ENCODE data around the gene ZNF618.

ZNF618 gene

GRCh38 chr9:114005371-114006154, 129.5 kb downstream of the ZNF618 start:
- no peak for DNase-seq (ENCODE audit: low read depth)
- TF ChIP-seq CTCF (IDR thresholded peaks at IDR 0.05; ENCODE audit: low read depth, low read length, missing control alignments), result no peak
- H3K4me3 ChIP-seq (ENCODE audit: low read depth, low read length), result no peak overlapping the region

GRCh38 chr9:114006155-114006550, 130.0 kb downstream of the ZNF618 start:
- DNase-seq (ENCODE audit: low read depth), result no peak
- no peak overlapping the region for H3K4me3 ChIP-seq (ENCODE audit: low read depth, low read length)
- no peak for TF ChIP-seq CTCF (IDR thresholded peaks at IDR 0.05; ENCODE audit: low read depth, low read length, missing control alignments)

- no peak for TF ChIP-seq CTCF (IDR thresholded peaks at IDR 0.05; ENCODE audit: low read depth, low read length, missing control alignments)
- no peak for DNase-seq (ENCODE audit: low read depth)
- no peak overlapping the region for H3K4me3 ChIP-seq (ENCODE audit: low read depth, low read length)
Measured at GRCh38 chr9:114006931-114007691, 131.0 kb downstream of the ZNF618 start.

- H3K4me3 ChIP-seq (ENCODE audit: low read depth, low read length), result no peak overlapping the region
- DNase-seq (ENCODE audit: low read depth), result no peak
- TF ChIP-seq CTCF (IDR thresholded peaks at IDR 0.05; ENCODE audit: low read depth, low read length, missing control alignments), result no peak
Measured at GRCh38 chr9:114007991-114008666, 132.0 kb downstream of the ZNF618 start.

- H3K4me3 ChIP-seq (ENCODE audit: low read depth, low read length), result no peak overlapping the region
- DNase-seq (ENCODE audit: low read depth), result no peak
- no peak for TF ChIP-seq CTCF (IDR thresholded peaks at IDR 0.05; ENCODE audit: low read depth, low read length, missing control alignments)
Measured at GRCh38 chr9:114008667-114009410, 132.7 kb downstream of the ZNF618 start.

- no peak for TF ChIP-seq CTCF (IDR thresholded peaks at IDR 0.05; ENCODE audit: low read depth, low read length, missing control alignments)
- DNase-seq (ENCODE audit: low read depth), result no peak
- no peak overlapping the region for H3K4me3 ChIP-seq (ENCODE audit: low read depth, low read length)
Measured at GRCh38 chr9:114011313-114011712, 135.2 kb downstream of the ZNF618 start.

All from GM12864 (cell line).